PC-9 (cell line): ENCODE measurements around the gene SIK3. TPM values are rescaled to one million over a fixed set of nuclear protein-coding genes. Genes with fewer than 3 reads are reported as not detected.

Experiments used
- BruUV-seq: library from RNA; stranded (reverse); fragments of 400-500 nt; replicated peaks from 2 replicates; lab custom pipeline; 2021; lab: Mats Ljungman, UMichigan
- CTCF ChIA-PET: fragments of 300-600 bp; sonication (Branson Sonifier 250); formaldehyde crosslinking; loops from one replicate; lab custom pipeline; 2022; ENCODE audit warnings: antibody characterized with exemption; lab: Charles Lee
- POLR2A ChIA-PET: fragments of 300-600 bp; sonication (Branson Sonifier 250); formaldehyde crosslinking; loops from one replicate; lab custom pipeline; 2022; ENCODE audit warnings: antibody characterized with exemption; ENCODE audit not compliant: unreplicated experiment; lab: Charles Lee
- DNase-seq, 2 experiments: peaks; one replicate each; pipeline versions ENCODE4 v3.0.0 to v3.0.0-alpha.2; 2015 to 2022; ENCODE audit warnings: mixed read lengths in 1 of 2
- H2AFZ ChIP-seq: fragments of 200-600 bp; sonication (generic); 2 replicates; pipeline ENCODE4 v1.8.1; 2017; ENCODE audit warnings: antibody characterized with exemption
- H3F3A ChIP-seq: fragments of 200-600 bp; sonication (generic); 2 replicates; pipeline ENCODE4 v1.8.1; 2017; ENCODE audit warnings: antibody characterized with exemption, mild to moderate bottlenecking, low read depth; ENCODE audit not compliant: insufficient read depth
- H3K27ac ChIP-seq: fragments of 200-600 bp; sonication (generic); 2 replicates; pipeline ENCODE4 v1.6.1; 2016; ENCODE audit warnings: mixed run types
- H3K27me3 ChIP-seq: fragments of 200-600 bp; sonication (generic); 2 replicates; pipeline ENCODE4 v1.6.1; 2016; ENCODE audit warnings: low read depth, mixed run types; ENCODE audit not compliant: insufficient read depth
- H3K36me3 ChIP-seq: fragments of 200-600 bp; sonication (generic); 2 replicates; pipeline ENCODE4 v1.6.1; 2016; ENCODE audit warnings: low read depth, mixed run types
- H3K4me1 ChIP-seq: fragments of 200-600 bp; sonication (generic); replicated peaks from 2 replicates; pipeline ENCODE4 v1.6.1; 2016; ENCODE audit warnings: mixed run types; ENCODE audit not compliant: insufficient read depth
- H3K4me2 ChIP-seq: fragments of 200-600 bp; sonication (generic); 2 replicates; pipeline ENCODE4 v1.6.1; 2017; ENCODE audit warnings: mixed run types
- H3K4me3 ChIP-seq: fragments of 200-600 bp; sonication (generic); 2 replicates; pipeline ENCODE4 v1.6.1; 2016; ENCODE audit warnings: mixed run types
- H3K79me2 ChIP-seq: fragments of 200-600 bp; sonication (generic); 2 replicates; pipeline ENCODE4 v1.6.1; 2017; ENCODE audit warnings: low read depth, mixed run types
- H3K9me2 ChIP-seq: fragments of 200-600 bp; sonication (generic); 2 replicates; pipeline ENCODE4 v1.8.1; 2017; ENCODE audit warnings: mild to moderate bottlenecking; ENCODE audit not compliant: insufficient read depth
- H3K9me3 ChIP-seq: fragments of 200-600 bp; sonication (generic); 2 replicates; pipeline ENCODE4 v1.8.1; 2016; ENCODE audit warnings: low read depth; ENCODE audit not compliant: insufficient read depth
- H4K20me1 ChIP-seq: fragments of 200-600 bp; sonication (generic); 2 replicates; pipeline ENCODE4 v1.8.1; 2017; ENCODE audit not compliant: insufficient read depth
- CTCF ChIP-seq: fragments of 200-600 bp; sonication (generic); conservative IDR thresholded peaks from 2 replicates; pipeline ENCODE4 v1.6.1; 2017; ENCODE audit warnings: mixed run types, antibody characterized with exemption, mild to moderate bottlenecking, moderate library complexity
- EZH2 ChIP-seq: fragments of 200-600 bp; sonication (generic); IDR thresholded peaks from 2 replicates; pipeline ENCODE4 v1.8.0; 2017; ENCODE audit warnings: antibody characterized with exemption, low read depth
- intact Hi-C: fragments of 100-400 bp; cut with micrococcal nuclease; formaldehyde crosslinking; loops from one replicate; pipeline ENCODE4 v1.10.0; 2022; ENCODE audit not compliant: unreplicated experiment
- total RNA-seq: library from RNA; stranded (reverse); gene quantifications from 2 replicates; pipeline ENCODE4 v1.2.3, GENCODE V29; 2021

SIK3 gene
- total RNA-seq, 1 experiment from 2014 or later, result 30.2 TPM

- intact Hi-C loops, result no loop called here
- DNase-seq, result peak in 1 of 2 experiments; percentile 1
- Histone ChIP-seq H3K9me3 (no peaks in the 10 kb centered on the region), H3K4me2 (no peak overlapping the region), H3K27ac (no peak overlapping the region), H3K27me3 (no peaks in the 10 kb centered on the region), H3F3A (peaks cover under 1% of the 10 kb centered on the region; the same call in 1 of the 2 replicates), H3K4me3 (no peak overlapping the region), H3K36me3 (no peaks in the 10 kb centered on the region), H3K4me1 (no peaks in the 10 kb centered on the region), H3K9me2 (no peaks in the 10 kb centered on the region), H4K20me1 (no peaks in the 10 kb centered on the region), H2AFZ (no peak overlapping the region), H3K79me2 (peaks cover 18% of the 10 kb centered on the region; the same call in 1 of the 2 replicates)
- POLR2A ChIA-PET, result interaction anchor here (0.6 kb wide), 1 partner anchor 1160 kb away, joined by 7 read pairs; no protein-coding TSS in a partner anchor
- no peak for TF ChIP-seq EZH2
- TF ChIP-seq CTCF, result no peak
- CTCF ChIA-PET, result interaction anchor here (0.6 kb wide), 1 partner anchor 1252 kb away, joined by 3 read pairs; no protein-coding TSS in a partner anchor
- BruUV-seq, result no TSS peak
Observed at GRCh38 chr11:116963813-116964212, 134.4 kb downstream of the SIK3 start.

GRCh38 chr11:116962108-116962507 lies 136.1 kb downstream of the SIK3 start:
- intact Hi-C loops, result no loop called here
- peaks cover 4% of the 10 kb centered on the region; the same call in 1 of the 2 replicates for H4K20me1 ChIP-seq

GRCh38 chr11:116960930-116961329 lies 137.3 kb downstream of the SIK3 start:
- peaks cover 4% of the 10 kb centered on the region; the same call in 1 of the 2 replicates for H4K20me1 ChIP-seq
- ChIA-PET CTCF (no interaction called here), POLR2A (no interaction called here)
- H3F3A ChIP-seq, result peaks cover 6% of the 10 kb centered on the region; the same call in 1 of the 2 replicates
- TF ChIP-seq EZH2 (no peak), CTCF (no peak)
- H3K36me3 ChIP-seq, result no peaks in the 10 kb centered on the region
- no peaks in the 10 kb centered on the region for H3K27me3 ChIP-seq
- intact Hi-C loops, result no loop called here
- H3K4me2 ChIP-seq, result no peak overlapping the region
- H2AFZ ChIP-seq, result no peak overlapping the region
- peaks cover 15% of the 10 kb centered on the region; the same call in 1 of the 2 replicates for H3K79me2 ChIP-seq
- no peaks in the 10 kb centered on the region for H3K4me1 ChIP-seq
- BruUV-seq, result no TSS peak
- DNase-seq, result peak; percentile 33 to 35
- H3K9me2 ChIP-seq, result no peaks in the 10 kb centered on the region
- no peak overlapping the region for H3K27ac ChIP-seq
- H3K4me3 ChIP-seq, result no peak overlapping the region
- no peaks in the 10 kb centered on the region for H3K9me3 ChIP-seq

More at GRCh38 chr11:116962108-116962507, 136.1 kb downstream of the SIK3 start:
- no peaks in the 10 kb centered on the region for H3K27me3 ChIP-seq
- H3K27ac ChIP-seq, result no peak overlapping the region
- TF ChIP-seq CTCF, result no peak
- TF ChIP-seq EZH2, result no peak
- no peaks in the 10 kb centered on the region for H3K36me3 ChIP-seq
- H3K79me2 ChIP-seq, result peaks cover 18% of the 10 kb centered on the region; the same call in 1 of the 2 replicates
- CTCF ChIA-PET, result no interaction called here
- H3K9me3 ChIP-seq, result no peaks in the 10 kb centered on the region
- POLR2A ChIA-PET, result interaction anchor here (0.6 kb wide), 2 partner anchors 144 to 202 kb away, joined by 6 to 7 read pairs; no protein-coding TSS in a partner anchor
- BruUV-seq, result no TSS peak
- no peaks in the 10 kb centered on the region for H3K9me2 ChIP-seq
- H3K4me3 ChIP-seq, result no peak overlapping the region
- H2AFZ ChIP-seq, result no peak overlapping the region
- H3K4me1 ChIP-seq, result no peaks in the 10 kb centered on the region
- no peak overlapping the region for H3K4me2 ChIP-seq
- peaks cover 6% of the 10 kb centered on the region; the same call in 1 of the 2 replicates for H3F3A ChIP-seq
- peak in 1 of 2 experiments; percentile 11 for DNase-seq
